ENCODE measurements around the gene ZNF213.

The ZNF213 gene

DNA sequence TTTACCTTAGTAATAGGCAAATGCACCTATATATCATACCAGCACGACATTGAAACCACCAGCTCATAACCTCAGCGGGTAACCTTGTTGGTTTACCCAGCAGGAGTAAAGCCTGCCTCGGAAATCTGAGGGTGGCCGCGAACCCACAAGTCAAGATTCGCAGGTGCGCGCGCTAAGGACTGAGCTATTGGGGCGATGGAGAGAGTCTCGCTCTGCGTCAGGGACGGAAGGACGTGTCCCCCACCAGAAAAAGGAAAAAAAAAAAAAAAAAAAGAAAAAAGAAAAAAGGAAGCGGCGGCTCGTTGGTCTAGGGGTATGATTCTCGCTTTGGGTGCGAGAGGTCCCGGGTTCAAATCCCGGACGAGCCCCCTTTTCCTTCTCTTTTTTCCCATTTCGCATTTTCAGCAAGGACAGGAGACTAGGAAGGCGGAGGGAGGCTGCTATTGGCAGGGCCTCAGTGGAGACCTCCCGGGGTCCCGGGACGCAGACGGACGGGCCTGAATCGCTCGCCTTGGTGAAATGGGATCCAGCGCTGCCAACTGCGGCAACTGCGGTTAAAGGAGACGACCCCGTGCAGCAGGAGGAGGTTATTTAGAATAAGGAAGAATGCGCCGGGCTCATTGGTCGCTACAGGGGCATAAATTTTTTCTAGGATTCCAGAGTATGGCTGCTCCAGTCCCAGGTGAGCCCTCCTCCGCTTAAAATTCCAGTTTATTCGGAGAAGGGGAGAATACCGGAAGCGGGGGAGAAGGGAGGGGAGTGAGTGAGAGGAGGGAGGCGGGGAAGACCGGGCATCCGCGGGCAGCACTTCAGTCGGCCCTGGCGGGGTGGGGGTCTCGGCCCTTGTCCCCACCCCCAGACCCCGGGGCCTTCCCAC, 53.2 kb downstream of the ZNF213 start, which contains the start of gene OR1F1:
Gene OR1F1, plus strand, starts transcription at position 407 of the 877 bp plus-strand sequence.
- TF ChIP-seq, protein P1, sequence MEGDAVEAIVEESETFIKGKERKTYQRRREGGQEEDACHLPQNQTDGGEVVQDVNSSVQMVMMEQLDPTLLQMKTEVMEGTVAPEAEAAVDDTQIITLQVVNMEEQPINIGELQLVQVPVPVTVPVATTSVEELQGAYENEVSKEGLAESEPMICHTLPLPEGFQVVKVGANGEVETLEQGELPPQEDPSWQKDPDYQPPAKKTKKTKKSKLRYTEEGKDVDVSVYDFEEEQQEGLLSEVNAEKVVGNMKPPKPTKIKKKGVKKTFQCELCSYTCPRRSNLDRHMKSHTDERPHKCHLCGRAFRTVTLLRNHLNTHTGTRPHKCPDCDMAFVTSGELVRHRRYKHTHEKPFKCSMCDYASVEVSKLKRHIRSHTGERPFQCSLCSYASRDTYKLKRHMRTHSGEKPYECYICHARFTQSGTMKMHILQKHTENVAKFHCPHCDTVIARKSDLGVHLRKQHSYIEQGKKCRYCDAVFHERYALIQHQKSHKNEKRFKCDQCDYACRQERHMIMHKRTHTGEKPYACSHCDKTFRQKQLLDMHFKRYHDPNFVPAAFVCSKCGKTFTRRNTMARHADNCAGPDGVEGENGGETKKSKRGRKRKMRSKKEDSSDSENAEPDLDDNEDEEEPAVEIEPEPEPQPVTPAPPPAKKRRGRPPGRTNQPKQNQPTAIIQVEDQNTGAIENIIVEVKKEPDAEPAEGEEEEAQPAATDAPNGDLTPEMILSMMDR (IDR thresholded peaks at IDR 0.05; ENCODE audit: borderline replicate concordance, insufficient read depth, low read depth, low read length), result no peak
- H3K4me3 ChIP-seq (ENCODE audit: low read depth, low read length), result peak within 1 kb of the TSS; percentile 65

GRCh38 chr16:3188675-3188924, 53.8 kb downstream of the ZNF213 start:
- TF ChIP-seq, protein P1 (IDR thresholded peaks at IDR 0.05; ENCODE audit: borderline replicate concordance, insufficient read depth, low read depth, low read length), result no peak

DNA sequence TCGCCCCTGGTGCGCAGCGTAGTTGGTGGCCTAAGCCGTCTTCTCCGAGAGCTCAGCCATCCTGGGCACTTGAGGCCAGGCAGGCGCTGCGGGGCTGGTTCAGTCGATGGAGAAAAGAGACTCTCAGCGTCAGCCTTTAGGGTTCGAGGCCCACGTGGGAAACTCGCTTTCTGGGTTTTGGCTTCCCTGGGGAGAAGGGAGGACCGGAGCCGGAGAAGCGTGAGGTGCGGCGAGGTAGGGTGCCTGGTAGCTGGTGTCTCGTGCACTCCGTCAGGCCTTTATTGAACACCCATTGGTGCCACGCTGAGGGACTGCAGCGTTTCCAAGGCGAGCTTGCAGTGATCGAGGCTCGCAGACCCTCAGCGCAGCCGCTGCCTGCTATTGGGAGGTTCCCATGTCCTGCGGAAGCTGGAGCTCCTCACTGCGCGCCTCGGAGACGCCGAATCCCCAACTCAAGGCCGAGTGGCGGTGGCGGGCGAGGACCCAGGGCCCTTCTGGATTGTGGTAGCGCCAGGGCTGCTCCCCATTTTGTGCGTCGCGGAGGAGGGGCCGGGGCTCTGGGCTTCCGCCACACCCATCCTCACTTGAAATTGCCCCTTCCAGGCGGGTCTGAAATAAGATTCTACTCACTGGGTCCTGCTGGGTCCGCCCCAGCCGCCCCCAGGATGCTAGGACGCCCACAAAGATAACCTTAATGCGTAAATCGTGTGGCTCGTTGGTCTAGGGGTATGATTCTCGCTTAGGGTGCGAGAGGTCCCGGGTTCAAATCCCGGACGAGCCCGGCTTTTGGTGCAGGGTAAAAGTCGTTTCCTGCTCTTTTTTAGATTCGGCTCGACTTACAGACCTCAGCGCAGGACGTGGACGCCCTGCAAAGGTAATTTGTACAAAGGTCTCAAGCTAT, 54.3 kb downstream of the ZNF213 start:
- TF ChIP-seq, protein P1 (IDR thresholded peaks at IDR 0.05; ENCODE audit: borderline replicate concordance, insufficient read depth, low read depth, low read length), result no peak

More at GRCh38 chr16:3188675-3188924, 53.8 kb downstream of the ZNF213 start:
- H3K4me3 ChIP-seq (ENCODE audit: low read depth, low read length), result peak overlapping the region; percentile 65

DNA sequence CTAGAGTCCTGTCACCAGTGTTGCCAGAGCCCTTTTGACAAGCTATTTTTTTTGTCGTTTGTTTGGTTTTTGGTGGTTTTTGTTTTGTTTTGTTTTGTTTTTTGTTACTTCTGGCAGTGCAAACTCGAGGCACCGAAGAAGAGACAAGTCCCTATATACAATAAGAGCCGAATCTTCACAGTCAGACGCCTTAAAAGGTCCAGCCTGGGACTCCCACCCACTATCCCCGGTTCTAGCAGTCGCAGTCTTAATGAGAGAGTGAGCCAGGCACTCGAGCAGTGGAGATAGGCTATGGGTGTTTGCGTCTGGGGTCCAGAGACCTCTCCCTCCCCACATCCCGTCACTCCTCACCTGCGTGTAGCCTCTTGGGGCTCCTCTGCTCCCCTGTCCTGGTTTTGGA, 55.0 kb downstream of the ZNF213 start:
- no peak overlapping the region for H3K4me3 ChIP-seq (ENCODE audit: low read depth, low read length)

More for the DNA sequence above, 54.3 kb downstream of the ZNF213 start:
- peak overlapping the region; percentile 65 for H3K4me3 ChIP-seq (ENCODE audit: low read depth, low read length)

DNA sequence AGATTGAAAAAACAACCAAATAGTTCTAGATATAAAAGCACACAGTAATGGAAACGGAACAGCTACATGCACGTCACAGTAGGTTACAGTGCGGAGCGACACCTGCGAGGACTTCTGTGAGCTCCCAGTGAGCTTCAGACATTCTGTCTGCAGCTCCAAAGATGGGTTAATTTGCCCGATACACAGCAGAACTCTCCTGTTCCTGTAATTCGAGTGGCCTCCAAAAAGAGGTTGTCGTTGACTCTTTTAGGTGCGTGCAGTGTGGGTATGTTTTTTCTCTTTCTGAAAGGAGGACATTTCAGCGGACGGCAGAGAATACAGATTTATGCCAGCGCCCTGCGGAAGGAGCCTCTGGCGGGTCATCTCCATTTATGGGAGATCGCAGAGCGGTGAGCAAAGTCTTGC, 56.1 kb downstream of the ZNF213 start:
- H3K4me3 ChIP-seq (ENCODE audit: low read depth, low read length), result no peak overlapping the region

More for the DNA sequence above, 55.0 kb downstream of the ZNF213 start:
- TF ChIP-seq, protein P1 (IDR thresholded peaks at IDR 0.05; ENCODE audit: borderline replicate concordance, insufficient read depth, low read depth, low read length), result no peak

More for the DNA sequence above, 56.1 kb downstream of the ZNF213 start:
- TF ChIP-seq, protein P1 (IDR thresholded peaks at IDR 0.05; ENCODE audit: borderline replicate concordance, insufficient read depth, low read depth, low read length), result no peak

Data from GM12875 (cell line).